GM21717 (cell line): ENCODE measurements around the gene TBC1D14.

Experiments used
- ATAC-seq: cut with Tn5 transposase; IDR thresholded peaks from one replicate; pipeline ENCODE4 v1.9.1; 2021; ENCODE audit warnings: mild to moderate bottlenecking, moderate library complexity; ENCODE audit not compliant: unreplicated experiment

Gene TBC1D14

DNA sequence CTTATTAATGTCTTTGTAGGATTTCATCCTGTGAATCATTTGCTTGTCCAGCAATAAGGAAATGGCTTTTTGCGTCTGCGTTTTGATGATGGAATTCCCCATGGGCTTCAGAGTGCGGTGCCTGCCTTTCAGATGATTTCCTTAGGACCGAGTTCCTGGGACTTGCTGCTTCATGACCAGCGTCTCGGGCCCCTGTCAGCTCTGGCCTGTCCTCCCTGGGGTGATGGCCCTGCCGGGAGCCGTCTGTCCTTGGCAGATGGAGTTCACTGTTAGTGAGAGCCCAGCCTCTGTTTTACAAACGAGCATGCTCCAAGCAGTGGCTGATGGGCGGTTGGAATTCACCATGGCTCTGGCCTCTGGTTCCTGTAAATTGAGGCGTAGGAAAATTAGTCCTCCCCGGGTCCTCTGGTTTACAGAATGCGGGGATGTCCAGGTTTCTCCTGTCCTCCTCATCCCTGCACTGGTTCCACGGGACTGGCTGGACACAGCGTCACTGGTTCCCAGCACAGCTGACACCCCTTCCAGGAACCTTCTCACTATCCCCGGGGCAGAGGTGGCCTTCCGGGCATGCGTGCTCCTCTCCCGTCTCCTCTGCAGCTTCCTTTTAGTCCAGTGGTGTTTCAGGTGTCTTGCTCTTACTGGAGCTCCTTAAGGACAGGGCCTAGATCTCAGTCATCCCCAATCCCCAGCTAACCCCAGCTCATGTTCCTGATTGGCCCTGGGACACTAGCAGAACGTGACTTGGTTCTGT is 34.9 kb downstream of the TBC1D14 start:
- ATAC-seq = no peak

DNA sequence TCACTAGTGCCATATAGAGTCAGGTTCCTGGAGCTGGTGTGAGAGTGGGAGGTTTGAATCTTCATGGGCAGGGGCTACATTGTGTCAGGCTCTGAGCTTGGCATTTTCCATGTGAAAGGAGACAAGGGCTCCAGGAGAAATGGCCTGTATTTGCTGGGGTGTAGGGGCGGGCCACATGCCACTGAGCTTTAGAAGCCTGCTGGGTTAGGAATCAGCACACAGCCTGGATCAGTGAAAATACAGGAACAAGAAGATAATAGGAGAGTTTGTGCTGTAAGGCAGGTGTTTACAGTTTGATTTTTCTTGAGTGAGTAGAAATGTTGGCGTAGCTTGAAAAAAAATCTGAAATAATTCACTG is 35.4 kb downstream of the TBC1D14 start:
- no peak for ATAC-seq

DNA sequence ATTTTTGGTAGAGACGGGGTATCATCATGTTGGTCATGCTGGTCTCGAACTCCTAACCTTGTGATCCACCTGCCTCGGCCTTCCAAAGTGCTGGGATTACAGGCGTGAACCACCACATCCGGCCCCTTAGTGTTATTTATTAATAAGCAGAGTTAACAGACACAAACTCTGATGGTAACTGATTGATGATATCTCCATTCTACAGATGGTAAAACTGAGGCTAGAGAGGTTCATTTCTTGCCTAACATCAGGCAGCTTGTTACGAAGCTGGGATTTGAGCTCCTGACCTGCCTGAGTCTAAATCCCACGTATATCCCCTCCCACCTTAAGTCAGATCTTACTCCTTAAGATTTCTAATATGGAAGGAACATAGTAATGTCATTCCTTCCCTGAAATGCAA is 36.9 kb downstream of the TBC1D14 start:
- no peak for ATAC-seq

DNA sequence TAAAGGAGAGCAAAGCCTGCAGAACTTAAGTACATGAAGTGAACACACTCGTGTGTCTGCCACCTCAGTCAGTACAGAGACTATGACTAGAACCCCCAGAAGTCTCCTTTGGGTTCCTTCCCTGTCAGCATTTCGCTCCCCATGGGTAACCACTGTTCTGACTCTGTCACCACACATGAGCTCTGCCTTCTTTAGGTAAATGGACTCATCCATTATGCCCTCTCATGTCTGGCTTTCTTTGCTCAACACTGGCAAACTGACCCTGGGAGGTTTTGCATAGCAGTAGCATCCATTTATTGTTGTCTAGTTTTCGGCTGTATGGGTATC is 38.5 kb downstream of the TBC1D14 start:
- no peak for ATAC-seq

DNA sequence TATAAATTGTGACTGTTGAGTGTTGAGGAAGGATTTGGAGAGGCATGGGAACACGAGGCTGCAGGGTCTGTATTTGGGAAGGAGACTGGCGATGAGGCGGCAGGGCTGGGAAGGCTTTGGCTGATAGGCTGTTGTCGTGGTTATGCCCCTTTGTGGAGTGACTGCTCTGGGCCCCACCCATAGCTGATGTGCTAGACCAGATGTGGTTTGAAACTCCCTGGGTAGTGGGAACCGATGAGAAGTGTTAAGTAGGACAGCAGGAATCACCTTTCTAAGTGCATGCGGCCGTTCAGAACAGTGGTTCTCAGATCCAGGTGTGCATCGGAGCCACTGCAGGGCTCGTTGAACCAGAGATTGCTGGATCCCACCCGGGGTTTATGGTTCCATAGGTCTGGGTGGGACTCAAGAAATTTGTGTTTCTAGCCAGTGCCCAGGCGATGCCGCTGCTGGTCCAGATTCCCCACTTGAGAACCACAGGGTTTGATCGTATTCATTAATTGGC is 42.3 kb downstream of the TBC1D14 start:
- ATAC-seq = no peak

DNA sequence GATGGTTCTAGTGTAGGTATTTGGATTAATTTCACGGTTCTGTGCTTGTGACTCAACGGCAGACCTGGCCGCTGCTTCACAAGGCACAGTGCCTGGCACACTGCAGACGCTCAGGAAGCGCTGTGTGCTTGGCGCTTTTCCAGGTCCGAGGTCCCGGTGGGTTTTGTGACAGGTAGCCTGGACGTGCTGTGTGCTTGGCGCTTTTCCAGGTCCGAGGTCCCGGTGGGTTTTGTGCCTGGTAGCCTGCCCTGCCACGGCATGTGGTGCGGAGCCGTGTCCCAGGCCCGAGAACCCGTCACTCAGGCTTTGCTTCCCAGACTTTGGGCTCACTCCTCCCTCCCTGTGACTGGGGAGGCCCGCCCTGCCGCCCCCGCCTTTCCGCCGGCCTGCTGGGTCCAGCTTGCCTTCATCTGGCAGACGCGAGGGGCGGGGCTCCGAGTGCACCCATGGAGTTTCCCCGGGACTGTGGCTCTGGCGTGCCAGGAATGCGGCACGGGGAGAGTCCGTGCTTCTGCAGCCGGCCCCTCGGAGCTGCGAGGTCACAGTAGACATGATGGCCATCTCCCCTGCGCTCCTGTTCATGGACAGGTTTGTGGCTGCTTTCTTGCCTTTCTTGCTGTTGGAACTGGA is 44.2 kb downstream of the TBC1D14 start:
- no peak for ATAC-seq

DNA sequence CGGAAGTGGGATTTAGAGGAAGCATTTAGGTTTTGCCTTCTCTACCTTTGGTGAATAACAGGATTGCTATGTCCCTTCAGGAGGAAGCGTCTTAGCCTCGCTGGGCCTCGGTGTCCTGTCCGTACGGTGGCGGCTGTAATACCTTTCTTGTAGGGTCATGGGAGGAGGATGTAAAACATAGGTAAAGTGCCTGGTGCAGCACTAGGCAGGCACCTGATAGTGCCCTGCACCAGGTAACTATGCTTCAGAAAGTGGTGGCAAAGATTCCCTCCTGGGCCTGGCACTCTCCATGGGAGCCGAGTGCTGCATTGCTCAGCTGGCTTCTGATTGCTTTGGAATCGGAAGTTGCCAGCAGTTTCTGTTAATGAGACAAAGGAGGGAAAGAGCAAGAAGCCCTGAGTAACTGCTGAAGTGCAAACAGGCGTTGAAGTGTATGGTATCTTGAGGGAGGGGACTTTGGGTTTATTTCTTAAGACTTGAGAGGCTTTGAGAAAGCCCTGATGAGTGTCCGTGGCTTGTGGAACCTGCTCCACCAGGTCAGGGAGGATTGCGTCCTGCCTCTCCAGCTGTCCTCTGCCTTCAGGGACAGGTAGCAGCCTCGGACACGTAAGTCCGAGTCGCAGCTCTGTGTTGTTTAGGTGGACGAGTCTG is 45.8 kb downstream of the TBC1D14 start:
- ATAC-seq = no peak

DNA sequence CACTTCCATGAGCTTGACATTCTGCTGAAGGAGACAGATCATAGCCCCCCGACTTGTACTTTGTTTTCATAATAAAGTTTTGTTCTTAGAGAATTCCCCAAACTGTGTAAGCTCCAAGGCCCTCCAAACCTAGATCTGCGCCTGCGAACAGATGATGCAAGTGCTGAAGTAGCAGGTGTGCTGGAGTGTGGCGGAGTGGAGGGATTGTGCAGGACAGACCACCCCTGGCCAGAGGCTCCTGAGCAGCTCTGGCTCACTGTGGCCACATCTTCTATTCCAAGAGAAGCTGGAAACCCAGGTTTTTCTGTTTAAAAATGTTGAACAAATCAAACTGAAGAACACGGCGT is 46.4 kb downstream of the TBC1D14 start:
- no peak for ATAC-seq

DNA sequence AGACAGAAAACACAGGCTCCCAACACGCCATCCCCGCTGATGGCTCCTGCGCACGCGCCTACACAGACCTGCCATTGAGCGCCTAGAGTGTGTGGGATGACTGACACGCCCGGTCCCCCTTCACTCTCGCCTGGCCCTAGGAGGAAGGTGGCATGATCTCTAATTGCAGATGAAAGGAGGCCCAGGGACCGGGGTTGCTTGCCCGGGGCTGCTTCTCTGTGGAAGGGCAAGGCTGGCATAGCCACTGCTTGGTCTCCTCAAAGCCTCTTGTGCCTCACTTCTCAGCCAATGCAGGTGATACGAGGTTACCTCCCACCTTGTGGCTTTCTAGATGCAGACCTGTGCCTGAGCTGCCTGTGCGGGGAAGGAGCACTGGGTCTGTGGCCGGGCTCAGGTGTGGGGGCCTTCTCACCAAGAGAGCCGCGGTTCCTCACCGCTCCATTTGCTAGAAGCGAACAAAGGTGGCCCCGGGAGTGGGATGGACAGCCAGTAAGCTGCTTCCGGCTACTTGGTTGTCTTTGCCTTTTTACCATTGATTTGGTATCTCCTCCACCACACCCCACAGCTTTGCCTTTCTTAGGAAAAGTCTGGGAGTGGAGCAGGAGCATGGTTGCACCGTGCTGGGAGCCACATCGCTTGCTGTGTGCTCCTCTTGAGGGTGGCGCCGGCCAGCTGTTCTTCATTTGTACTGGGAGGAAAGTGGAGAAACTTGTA is 47.0 kb downstream of the TBC1D14 start:
- no peak for ATAC-seq

DNA sequence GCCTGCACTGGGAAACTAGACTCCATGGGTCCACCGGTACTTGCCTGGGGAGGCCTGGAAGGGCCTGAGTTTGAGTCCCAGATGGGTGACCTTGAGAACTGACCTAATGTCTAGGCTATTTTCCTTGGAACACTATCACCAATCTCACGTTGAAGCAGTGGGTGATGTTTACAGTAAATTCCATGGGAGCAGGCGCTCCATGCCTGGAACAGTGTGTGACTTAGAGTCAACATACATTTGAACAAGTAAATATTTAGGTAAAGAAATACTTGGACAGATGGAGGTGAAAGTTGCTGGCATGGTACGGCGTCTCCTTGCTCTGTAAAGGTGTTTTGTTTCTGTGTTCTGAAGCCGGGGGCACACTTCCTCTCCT is 47.5 kb downstream of the TBC1D14 start:
- no peak for ATAC-seq

DNA sequence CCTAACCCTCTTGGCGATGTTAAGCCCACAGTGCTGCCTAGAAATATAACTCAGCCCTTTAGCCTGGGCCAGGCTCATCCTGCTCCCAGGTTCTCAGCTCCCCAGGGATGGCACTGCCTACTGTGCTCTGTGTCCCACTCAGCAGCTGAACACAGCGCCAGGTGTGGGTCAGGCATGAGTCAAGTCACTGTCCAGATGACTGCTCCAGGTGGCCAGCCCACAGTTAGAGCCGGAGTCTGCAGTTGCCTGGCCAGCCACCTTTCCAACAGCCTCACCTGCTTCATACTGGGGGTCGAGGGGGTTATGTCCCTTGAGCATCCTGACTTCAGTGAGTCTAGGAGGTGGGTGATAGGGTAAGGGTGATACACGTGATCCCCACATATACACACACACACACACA is 48.4 kb downstream of the TBC1D14 start:
- no peak for ATAC-seq

DNA sequence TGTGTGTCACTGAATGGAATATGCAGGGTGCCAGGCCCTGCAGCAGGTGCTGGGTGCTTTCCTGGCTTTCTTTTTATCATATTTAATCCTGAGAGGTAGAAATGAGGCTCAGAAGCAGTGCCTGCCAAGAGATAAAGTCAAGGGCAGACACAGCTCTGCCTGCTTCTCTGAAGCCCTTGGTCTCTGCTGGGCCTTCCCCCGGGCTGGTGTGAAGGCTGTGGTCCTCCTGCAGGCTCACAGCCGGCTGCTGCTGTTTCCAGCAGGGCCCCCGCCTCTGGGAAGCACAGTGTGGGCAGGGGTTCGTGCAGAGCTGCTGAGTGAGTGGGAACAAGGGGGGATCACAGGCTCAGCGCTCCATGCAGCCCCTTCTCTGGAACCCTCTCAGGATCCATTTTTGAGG is 49.6 kb downstream of the TBC1D14 start:
- ATAC-seq = no peak

DNA sequence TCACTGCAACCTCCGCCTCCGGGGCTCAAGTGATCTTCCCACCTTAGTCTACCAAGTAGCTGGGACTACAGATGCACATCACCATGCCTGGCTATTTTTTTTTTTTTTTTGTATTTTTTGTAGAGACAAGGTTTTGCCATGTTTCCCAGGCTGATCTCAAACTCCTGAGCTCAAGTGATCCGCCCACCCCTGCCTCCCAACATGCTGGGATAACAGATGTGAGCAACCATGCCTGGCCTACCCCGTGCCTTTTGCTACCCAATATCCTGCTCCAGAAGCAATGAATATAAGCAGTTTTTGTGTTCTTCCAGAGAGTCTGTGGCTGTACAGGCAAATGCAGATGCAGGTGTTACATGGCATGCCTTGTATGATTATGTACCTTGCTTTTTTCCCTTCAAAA is 50.5 kb downstream of the TBC1D14 start:
- ATAC-seq = no peak

DNA sequence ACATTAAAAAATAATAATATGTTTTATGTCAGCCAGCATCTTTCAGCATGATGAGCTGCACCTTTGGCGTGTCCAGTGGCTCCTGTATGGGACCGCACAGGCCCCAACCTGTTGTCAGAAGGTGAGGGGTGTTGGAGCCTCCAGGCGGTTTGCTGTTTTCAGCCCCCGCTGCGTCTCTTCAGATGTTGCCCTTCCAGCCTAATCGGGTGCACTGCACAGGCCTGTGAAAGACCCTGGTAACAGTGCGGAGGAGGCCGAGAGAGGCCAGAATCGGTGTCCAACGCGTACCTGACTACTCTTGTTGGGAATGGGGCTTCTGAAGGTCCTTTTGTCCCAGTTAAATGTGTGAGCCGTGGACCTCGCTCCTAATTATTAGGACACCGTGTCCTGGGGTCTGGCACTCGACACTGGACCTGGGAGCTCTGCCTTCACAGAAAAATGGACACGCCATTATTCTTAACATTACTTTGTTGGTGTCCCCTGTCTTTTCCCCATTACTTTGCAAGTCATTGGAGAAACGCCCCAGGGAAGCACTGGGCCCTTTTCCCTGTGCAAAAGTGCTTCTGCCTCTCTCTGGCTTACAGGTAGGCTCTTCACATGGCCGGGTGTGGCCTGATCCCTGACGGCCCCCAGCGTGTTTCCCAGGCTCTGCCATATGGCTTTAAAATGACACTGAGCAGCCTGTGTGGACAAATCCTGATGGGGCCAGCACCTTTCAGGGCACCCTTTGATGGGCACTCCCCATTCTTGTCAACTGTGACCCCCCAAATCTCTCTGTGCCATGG is 51.2 kb downstream of the TBC1D14 start:
- ATAC-seq = no peak

DNA sequence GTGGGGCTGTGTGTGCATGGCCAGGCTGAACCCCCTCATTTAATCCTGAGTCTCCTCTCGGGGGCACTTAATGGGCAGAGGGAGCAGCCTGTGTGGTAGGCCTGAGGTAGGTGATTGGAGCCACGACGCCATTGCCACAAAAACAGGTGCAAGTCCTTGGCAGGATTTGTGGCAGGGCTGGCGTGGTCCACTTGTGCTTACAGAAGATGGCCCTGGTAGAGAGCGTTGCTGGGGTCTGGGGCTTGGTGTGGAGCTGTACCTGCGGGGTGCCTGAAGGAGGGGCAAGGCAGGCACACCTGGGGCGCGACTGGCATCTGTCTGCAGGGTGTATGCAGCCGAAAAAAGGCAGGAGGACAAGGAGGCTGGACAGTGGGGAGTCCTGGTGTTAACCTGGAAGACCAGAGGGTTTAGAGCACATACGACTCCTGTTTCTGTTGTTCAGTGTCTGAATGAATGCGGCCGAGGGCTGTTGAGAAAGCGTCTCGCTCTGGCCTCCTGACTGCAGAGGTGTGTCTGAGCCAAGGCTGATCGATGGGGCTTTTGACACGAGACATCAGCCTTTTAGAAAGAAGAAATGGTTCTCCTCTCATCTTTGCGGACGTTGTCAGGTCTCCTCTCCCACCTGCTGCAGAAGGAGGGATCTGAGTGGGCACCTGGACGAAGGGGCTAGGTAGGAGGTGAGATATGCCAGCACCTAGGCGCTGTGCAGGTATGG is 52.0 kb downstream of the TBC1D14 start:
- no peak for ATAC-seq

DNA sequence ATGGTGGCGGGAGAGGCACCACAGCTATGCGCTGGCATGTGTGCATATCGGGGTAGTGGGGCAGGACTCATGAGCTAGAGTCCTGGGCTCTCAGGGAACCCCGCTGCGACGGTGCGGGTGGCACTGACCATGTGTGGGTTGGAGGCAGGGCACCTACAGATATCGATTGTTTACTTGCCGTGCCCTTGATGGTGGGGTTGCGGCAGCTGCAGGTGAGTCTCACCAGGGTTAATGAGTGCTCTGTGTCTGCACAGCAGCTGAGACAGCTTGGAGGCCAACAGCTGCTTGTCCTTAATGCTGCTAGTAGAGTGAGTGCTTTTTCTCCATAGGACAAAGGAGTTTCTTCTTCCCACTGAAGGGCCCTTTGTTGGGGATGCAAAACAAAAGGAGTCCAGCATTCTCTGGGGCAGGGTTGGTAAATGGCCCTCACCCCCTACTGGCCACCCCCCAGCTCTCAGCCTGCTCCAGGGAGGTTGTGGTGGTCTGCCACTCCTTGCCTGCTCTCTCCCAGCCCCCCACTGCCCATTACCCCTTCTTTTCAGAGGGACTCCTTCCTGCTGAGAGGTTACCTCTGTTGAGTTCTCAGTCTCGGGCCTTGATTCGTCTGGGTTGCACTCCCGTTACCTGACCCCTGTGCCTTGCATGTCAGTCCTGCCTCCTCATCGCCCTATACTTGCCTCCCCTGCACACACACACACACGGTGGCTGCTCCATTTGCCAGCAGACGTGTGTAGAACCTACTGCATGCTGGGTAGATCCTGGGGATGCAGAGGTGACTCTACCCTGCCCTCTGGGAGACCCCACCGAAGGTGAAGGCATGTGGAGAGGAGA is 52.8 kb downstream of the TBC1D14 start:
- no peak for ATAC-seq

DNA sequence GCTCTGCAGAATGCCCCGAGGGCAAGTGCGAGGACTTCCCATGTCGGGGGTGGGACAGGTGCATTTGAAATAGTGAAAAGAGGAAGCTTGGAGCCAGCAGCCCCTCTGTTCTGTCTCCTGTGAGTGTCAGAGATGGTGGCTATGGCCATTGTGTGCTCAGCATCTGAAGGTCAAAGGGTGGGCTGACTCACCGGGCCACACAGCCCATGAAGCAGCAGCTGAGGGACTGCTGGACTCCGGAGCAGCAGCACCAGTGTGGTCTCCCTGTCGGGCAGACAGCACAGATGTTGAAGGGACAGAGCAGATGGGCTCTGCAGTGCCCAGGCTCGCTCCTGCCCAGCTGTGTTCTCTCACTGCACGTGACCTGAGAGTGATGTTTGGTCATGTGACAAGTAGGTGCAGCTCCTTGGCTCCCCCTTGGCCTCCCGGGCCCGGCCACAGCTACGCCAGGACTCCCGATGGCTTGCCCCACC is 53.5 kb downstream of the TBC1D14 start:
- no peak for ATAC-seq

DNA sequence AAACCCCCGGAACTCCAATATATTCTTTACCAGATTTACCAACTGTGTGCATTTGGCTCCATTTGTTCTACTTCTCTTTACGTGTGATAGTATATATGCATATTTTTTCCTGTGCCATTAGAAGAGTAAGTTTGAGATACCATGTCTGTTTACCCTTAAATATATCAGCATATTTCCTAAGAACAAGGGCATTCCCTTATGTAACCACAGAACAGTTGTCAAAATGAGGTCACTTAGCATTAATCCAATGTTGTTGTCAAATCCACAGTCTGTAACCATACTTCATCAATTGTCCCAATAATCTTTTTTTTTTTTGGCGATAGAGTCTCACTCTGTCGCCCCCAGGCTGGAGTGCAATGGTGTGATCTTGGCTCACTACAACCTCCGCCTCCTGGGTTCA is 55.2 kb downstream of the TBC1D14 start:
- no peak for ATAC-seq

DNA sequence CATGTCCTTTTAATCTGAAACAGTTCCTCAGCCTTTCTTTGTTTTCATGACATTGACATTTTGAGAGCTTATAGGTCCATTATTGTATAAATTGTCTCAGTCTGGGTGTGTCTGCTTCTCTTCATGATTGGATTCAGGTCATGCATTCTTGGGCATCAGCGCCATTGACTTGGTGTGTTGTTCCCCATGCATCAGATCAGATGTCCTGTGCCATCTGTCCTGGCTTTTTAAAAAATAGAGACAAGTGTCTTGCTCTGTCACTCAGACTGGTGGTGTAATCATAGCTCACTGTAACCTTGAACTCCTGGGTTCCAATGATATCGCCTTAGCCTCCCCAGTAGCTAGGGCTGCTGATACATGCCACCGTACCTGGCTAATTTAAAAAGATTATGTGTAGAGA is 55.7 kb downstream of the TBC1D14 start:
- no peak for ATAC-seq
